GM11168 (cell line): ENCODE measurements around the gene GRAMD1B.

Experiments used
- in situ Hi-C: fragments of 300-500 bp; cut with MboI; formaldehyde crosslinking; loops from one replicate; pipeline ENCODE4 v1.12.0; 2022; ENCODE audit warnings: low sequenced_read_pairs; ENCODE audit not compliant: unreplicated experiment

Gene GRAMD1B

GRCh38 chr11:123525511-123525918, 95.4 kb downstream of the GRAMD1B start:
- in situ Hi-C loops, result no loop called here

DNA sequence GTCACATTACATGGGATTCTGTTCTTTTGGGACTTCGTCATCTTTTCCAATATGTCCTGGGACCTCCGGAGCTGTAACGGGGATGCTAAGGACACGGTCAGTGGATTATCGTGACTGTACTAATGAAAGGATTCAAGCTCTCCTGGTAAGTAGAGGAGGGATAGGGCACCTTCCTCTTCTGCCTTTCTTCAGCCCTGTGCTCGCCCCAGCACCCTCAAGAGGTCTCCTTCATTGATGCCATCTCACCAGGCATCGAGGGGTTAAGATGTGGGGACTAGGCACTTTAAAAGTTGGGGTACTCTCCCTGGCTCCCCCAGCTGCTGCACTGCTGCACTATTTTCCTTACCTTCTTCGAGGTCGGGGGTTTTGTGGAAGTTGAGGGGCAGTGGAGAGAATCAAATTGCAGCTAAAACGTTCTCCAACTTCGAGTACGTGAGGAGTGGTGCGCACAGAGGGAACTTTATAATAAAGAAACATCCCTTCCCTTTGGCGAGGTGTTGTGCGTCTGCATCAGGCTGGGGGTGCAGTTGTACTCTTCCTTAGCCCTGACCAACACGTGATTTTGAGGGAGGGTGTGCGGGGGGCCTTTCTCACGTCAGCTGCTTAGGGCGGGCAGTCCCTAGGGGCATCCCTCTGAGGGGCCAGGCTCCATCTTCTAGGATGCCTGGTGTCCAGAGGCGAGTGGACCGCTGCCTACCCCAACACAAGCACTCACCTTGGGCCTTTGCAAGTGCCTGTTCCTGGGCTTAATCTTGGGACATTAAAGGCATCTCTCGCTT, 96.1 kb downstream of the GRAMD1B start:
- in situ Hi-C loops, result no loop called here

DNA sequence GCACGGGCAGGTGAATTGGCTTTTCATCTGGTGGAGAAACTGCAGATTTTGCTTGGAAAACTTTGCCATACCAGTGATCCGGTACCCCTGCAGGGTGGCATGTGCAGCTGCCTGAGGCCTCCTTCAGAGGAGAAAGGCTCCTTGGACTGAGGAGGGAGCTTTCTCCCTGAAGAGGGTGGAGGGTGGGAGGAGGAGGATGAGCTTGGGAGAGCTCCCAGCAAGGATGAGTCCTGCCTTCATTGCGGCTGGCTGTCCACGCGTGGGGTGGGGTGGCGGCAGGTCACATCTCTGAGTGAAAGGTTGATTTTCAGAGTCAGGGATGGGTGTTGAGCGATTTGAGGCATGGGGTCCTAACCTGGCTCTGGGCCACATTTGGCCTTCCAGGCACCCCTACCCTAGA, 96.8 kb downstream of the GRAMD1B start:
- in situ Hi-C loops, result no loop called here

DNA sequence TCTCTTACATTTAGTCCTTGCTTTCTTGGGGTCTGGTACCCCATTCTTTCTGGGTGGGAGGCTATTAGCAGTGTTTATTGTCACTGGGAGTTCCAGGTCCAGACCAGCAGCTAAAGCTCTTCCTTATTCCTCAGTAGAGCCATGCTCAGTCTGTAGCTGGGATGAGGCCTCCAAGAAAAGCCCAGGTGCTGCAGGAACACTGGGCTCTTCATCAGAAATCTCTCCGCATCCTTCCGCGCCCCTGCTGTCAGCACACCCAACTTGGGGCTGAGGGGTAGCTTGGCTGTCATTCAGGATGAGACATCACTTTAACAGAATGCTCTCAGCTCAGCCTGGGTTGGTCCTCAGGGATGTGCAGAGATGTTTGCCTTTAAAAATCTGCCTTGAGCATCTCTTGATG, 97.5 kb downstream of the GRAMD1B start:
- in situ Hi-C loops, result no loop called here

DNA sequence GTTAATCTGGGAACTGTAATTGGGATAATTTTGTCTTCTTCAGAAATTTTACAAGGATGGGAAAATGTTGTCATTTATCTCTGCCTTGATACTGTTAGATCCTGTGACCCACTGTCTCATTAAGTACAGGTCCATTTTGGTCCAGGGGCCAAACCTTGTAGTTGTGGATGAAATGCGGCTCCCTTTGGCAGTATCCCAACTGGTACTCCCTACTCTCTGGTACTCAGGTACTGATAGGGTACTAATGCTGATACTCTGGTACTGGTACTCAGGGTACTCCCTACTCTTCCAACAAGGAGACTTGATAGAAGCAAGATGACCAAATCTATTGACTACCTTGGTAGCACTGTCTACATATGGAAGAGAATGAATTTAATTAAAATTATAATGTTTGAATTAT, 97.9 kb downstream of the GRAMD1B start:
- in situ Hi-C loops, result no loop called here

GRCh38 chr11:123531325-123531724, 101.3 kb downstream of the GRAMD1B start:
- in situ Hi-C loops, result no loop called here

- in situ Hi-C loops, result no loop called here
Observed at GRCh38 chr11:123532131-123532530, 102.1 kb downstream of the GRAMD1B start.

DNA sequence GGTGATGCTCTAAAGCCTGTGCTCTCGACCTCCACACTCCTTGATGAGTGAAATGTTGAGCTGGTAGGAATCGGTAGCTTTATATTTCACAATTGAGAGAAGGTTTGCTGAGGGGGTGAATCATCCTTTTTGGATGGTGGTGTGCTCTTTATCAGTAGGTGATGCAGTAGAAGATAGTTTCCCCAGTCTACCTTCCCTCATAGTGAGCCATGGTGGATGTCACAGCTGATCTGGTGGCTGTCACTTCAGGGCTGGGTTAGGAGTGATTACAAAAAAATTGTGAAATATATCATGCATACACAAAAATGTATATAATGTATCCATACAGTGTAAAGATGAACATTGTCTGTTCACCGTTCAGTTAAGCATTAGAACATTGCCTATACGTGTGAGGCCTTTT, 105.3 kb downstream of the GRAMD1B start:
- in situ Hi-C loops, result no loop called here

GRCh38 chr11:123536690-123537437, 106.8 kb downstream of the GRAMD1B start:
- in situ Hi-C loops, result no loop called here

DNA sequence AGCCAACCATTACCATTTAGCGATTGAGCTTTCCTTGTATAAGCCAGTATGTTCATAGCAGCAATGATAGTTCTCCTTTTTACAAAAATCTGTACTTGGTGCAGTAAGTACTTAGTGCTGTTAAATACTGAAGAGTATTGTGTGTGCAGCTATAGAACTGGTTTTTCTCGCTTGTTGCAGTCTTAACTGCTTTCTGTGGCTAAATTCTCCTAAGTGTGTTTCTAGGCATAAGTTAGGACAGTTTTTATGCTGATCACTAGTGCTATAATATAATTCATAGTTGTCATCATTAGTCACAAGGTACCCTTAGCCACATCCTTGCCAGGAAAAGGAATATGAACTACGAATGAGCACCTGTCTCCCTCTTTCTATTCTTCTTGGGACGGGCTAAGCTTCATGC, 107.7 kb downstream of the GRAMD1B start:
- in situ Hi-C loops, result no loop called here

GRCh38 chr11:123543797-123544196, 113.7 kb downstream of the GRAMD1B start:
- in situ Hi-C loops, result no loop called here

DNA sequence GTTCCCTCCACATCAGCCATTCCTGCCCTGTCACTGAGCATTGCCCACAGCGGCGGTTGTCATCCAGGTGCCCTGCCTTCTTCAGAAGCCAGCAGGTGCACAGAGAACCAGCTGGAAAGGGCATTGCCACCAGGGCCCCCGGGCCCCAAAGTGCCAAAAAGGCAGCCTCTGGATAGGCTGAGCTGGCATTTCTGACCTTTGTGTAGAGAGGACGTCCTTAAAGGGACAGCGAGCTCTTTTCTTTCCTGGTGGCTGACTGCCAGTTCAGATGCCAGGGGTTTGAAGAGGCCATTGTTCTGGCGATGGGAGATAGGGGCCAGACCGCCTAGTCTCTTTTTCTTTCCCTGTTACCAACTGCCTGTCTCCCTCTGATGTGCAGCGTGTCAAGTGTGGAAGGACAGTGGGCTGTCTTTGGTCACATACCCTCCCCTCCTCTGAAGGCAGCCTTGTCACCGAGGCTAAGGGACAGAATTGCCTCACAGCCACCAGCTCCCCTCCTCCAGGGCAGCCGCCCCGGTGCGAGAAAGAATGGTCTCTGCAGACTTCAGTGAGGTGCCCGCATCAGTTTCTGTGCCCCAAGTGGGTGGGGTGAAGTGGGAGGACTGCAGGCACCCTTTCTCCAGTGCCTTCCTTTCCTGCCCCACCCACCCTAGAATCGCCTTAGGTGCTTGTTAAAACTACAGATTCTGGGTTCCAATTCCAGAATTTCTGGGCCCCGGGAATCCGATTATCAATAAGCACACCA, 114.7 kb downstream of the GRAMD1B start:
- in situ Hi-C loops, result no loop called here

DNA sequence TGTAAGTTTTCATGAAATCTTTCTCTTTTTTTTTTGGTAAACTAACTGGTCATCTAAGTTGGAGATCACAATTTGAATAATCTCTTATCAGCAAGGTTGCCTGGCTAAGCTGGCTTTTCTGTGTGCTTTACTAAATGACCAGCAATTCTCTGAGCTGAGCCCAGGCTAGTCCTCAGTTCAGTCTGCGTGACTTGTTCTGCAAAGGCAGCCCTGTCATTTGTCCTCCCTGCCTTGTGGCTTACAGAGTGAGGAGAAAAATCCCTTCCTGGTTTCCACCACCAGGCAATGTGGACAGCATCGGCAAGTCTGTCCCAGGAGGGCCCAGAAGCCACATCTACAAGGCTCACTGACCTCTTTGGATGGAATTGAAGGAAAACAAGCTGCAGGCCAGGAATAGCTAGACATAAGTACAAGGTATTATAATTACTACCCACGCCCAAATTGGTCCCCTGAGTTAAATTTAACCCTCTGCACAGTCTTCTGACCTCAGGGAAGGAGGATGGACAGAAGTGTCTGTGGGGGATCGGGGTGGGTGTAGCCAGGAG, 115.7 kb downstream of the GRAMD1B start:
- in situ Hi-C loops, result no loop called here

- in situ Hi-C loops, result no loop called here
Observed at GRCh38 chr11:123546515-123546914, 116.4 kb downstream of the GRAMD1B start.

- in situ Hi-C loops, result no loop called here
Observed at GRCh38 chr11:123547180-123547579, 117.1 kb downstream of the GRAMD1B start.

DNA sequence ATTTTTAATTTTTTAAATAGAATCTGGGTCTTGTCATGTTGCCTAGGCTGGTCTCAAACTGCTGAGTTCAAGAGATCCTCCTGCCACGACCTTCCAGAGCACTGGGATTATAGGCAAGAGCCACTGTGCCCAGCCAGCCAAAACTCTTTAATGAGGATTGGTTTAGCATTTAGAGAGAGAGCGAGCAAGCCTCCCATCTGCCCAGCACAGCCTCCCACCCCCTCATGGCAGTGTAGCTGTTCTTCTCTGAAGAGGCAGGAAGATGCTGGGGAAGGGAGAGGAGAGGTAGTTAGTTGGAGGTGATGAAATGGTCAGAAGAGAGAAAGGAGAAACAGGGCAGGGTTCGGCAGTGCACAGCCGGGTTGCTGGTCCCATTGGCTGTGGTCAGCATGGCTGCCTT, 118.7 kb downstream of the GRAMD1B start:
- in situ Hi-C loops, result no loop called here

- in situ Hi-C loops, result no loop called here
Observed at GRCh38 chr11:123549926-123550917, 120.2 kb downstream of the GRAMD1B start.

GRCh38 chr11:123551079-123551478, 121.0 kb downstream of the GRAMD1B start:
- in situ Hi-C loops, result no loop called here

GRCh38 chr11:123556633-123557032, 126.6 kb downstream of the GRAMD1B start:
- in situ Hi-C loops, result no loop called here
